B cell (primary cell): ENCODE measurements around the gene HYAL2. TPM values are rescaled to one million over a fixed set of nuclear protein-coding genes. Genes with fewer than 3 reads are reported as not detected.

ENCODE experiments used
- ATAC-seq: fragments of 200-7000 bp; cut with Tn5 transposase; one replicate; pipeline ENCODE4 v1.10.0; 2021; ENCODE audit warnings: low read depth, mild to moderate bottlenecking, moderate number of reproducible peaks, moderate library complexity
- CTCF ChIA-PET: fragments of 350-600 bp; sonication (Branson Sonifier 250); formaldehyde crosslinking; loops from one replicate; lab custom pipeline; 2021; ENCODE audit warnings: antibody characterized with exemption, inconsistent platforms; lab: Charles Lee
- POLR2A ChIA-PET: fragments of 350-600 bp; sonication (Branson Sonifier 250); formaldehyde crosslinking; loops from one replicate; lab custom pipeline; 2021; ENCODE audit warnings: antibody characterized with exemption; lab: Charles Lee
- DNase-seq: peaks from one replicate; pipeline ENCODE4 v3.0.0; 2013
- H2AFZ ChIP-seq: 2 replicates; pipeline ENCODE4 v1.6.1; 2012; ENCODE audit warnings: mild to moderate bottlenecking, low read depth, low read length; ENCODE audit not compliant: insufficient read depth, poor library complexity, severe bottlenecking
- H3K27ac ChIP-seq, 2 donors: 1 replicate in 1 of 2; 2 replicates in 1 of 2; pipeline ENCODE4 v1.5.1; 2012 to 2013; ENCODE audit warnings: low read length in 2 of 2, mild to moderate bottlenecking in 2 of 2, moderate library complexity in 1 of 2
- H3K27me3 ChIP-seq, 4 experiments: fragments of 200-600 bp in 1 of 4; sonication (generic) in 1 of 4; replicated peaks in 1 of 4; 1 replicate in 2 of 4; 2 replicates in 2 of 4; pipeline versions ENCODE4 v1.6.1 to v1.7.0; 2013 to 2016; ENCODE audit warnings: low read length in 3 of 4, mild to moderate bottlenecking in 2 of 4, mixed read lengths in 1 of 4, moderate library complexity in 1 of 4; ENCODE audit not compliant: insufficient read depth in 4 of 4, control insufficient read depth in 3 of 4; ENCODE audit errors: control extremely low read depth in 1 of 4
- H3K36me3 ChIP-seq, 2 experiments: replicated peaks in 1 of 2; 1 replicate in 1 of 2; 2 replicates in 1 of 2; pipeline versions ENCODE4 v1.6.1 to v1.7.1; 2013; ENCODE audit warnings: low read length in 1 of 2; ENCODE audit not compliant: insufficient read depth in 2 of 2, control insufficient read depth in 1 of 2; ENCODE audit errors: control extremely low read depth in 1 of 2, extremely low read depth in 1 of 2
- H3K4me1 ChIP-seq, 2 donors: fragments of 200-600 bp in 1 of 2; sonication (generic) in 1 of 2; 1 replicate in 1 of 2; 2 replicates in 1 of 2; pipeline versions ENCODE4 v1.5.1 to v1.6.1; 2013 to 2017; ENCODE audit warnings: low read length in 2 of 2; ENCODE audit not compliant: control insufficient read depth in 2 of 2, insufficient read depth in 2 of 2
- H3K4me2 ChIP-seq: replicated peaks from 2 replicates; pipeline ENCODE3; 2012; ENCODE audit warnings: mild to moderate bottlenecking, low read depth, low read length; ENCODE audit not compliant: poor library complexity, severe bottlenecking
- H3K4me3 ChIP-seq, 5 experiments: fragments of 200-600 bp in 1 of 5; sonication (generic) in 1 of 5; 1 replicate in 3 of 5; 2 replicates in 2 of 5; pipeline versions ENCODE4 v1.5.1 to v1.7.0; 2011 to 2016; ENCODE audit warnings: low read length in 4 of 5, mild to moderate bottlenecking in 4 of 5, low read depth in 2 of 5, control low read depth in 1 of 5, moderate library complexity in 1 of 5; ENCODE audit not compliant: insufficient read depth in 1 of 5; ENCODE audit errors: control extremely low read depth in 1 of 5, extremely low read depth in 1 of 5
- H3K79me2 ChIP-seq: fragments of 200-600 bp; sonication (generic); one replicate; pipeline ENCODE4 v1.6.0; 2016; ENCODE audit warnings: low read length; ENCODE audit not compliant: control insufficient read depth, insufficient read depth
- H3K9ac ChIP-seq: fragments of 200-600 bp; sonication (generic); 2 replicates; pipeline ENCODE4 v1.6.1; 2017; ENCODE audit warnings: mild to moderate bottlenecking, low read length, moderate library complexity
- H3K9me3 ChIP-seq, 3 donors: one replicate each; pipeline versions ENCODE4 v1.6.1 to v1.7.1; 2013; ENCODE audit warnings: low read length in 2 of 3; ENCODE audit not compliant: control insufficient read depth in 2 of 3, insufficient read depth in 1 of 3; ENCODE audit errors: control extremely low read depth in 1 of 3
- H4K20me1 ChIP-seq: 2 replicates; pipeline ENCODE4 v1.6.0; 2012; ENCODE audit warnings: mild to moderate bottlenecking, low read length; ENCODE audit not compliant: insufficient read depth, control insufficient read depth, poor library complexity, severe bottlenecking
- H3K27ac Mint-ChIP-seq: one replicate; pipeline ENCODE4 v1.8.0; 2021; ENCODE audit warnings: mixed read lengths
- H3K27me3 Mint-ChIP-seq: one replicate; pipeline ENCODE4 v1.8.0; 2021; ENCODE audit warnings: mixed read lengths
- H3K4me1 Mint-ChIP-seq: one replicate; pipeline ENCODE4 v1.8.0; 2021; ENCODE audit warnings: mixed read lengths
- H3K4me3 Mint-ChIP-seq: one replicate; pipeline ENCODE4 v1.8.0; 2021; ENCODE audit warnings: mixed read lengths
- H3K9me3 Mint-ChIP-seq: one replicate; pipeline ENCODE4 v1.8.0; 2022; ENCODE audit warnings: mixed read lengths; ENCODE audit not compliant: insufficient read depth
- CTCF ChIP-seq: fragments of 200-600 bp; IDR thresholded peaks from one replicate; pipeline ENCODE4 v1.8.0; 2022; ENCODE audit warnings: antibody characterized with exemption, mild to moderate bottlenecking
- EZH2 ChIP-seq: IDR thresholded peaks from 2 replicates; pipeline ENCODE4 v1.6.1; 2012; ENCODE audit warnings: borderline replicate concordance, low read depth, mild to moderate bottlenecking, moderate library complexity, low read length; ENCODE audit not compliant: insufficient read depth, poor library complexity, severe bottlenecking
- WGBS: methylation state at CpG from one replicate; pipeline ENCODE4 v1.1.5; 2013; ENCODE audit warnings: missing lambda C conversion rate; ENCODE audit not compliant: insufficient coverage; 5-methylcytosine and 5-hydroxymethylcytosine counted together
- intact Hi-C: fragments of 100-400 bp; cut with micrococcal nuclease; formaldehyde crosslinking; loops from one replicate; pipeline ENCODE4 v1.10.0; 2022
- polyA plus RNA-seq: library from polyadenylated mRNA; depleted of rRNA; stranded (reverse); fragments of >200 nt; gene quantifications from 2 replicates; pipeline ENCODE4 v1.2.3, GENCODE V29; 2012
- total RNA-seq, 2 donors: library from RNA; stranded (reverse); fragments of 120-200 nt in 1 of 2; gene quantifications; 1 replicate in 1 of 2; 2 replicates in 1 of 2; pipeline versions ENCODE4 v1.2.3 to v1.2.4, GENCODE V29; 2013 to 2022

HYAL2 gene
- total and polyA plus RNA-seq, 2 donors (not counting 1 experiment from before 2014, with no cell fraction given), result 4.2 to 5.1 TPM

GRCh38 chr3:50369012-50369670, 46.6 kb upstream of the HYAL2 start:
- ATAC-seq (no peak), DNase-seq (no peak)
- Mint-ChIP-seq H3K27ac (peak overlapping the region; percentile 12), H3K4me1 (peaks cover 18% of the 10 kb centered on the region), H3K4me3 (no peak overlapping the region), H3K27me3 (peaks cover 12% of the 10 kb centered on the region), H3K9me3 (no peaks in the 10 kb centered on the region)
- no peaks in the 10 kb centered on the region for H3K79me2 ChIP-seq
- no peak overlapping the region for H3K9ac ChIP-seq
- H2AFZ ChIP-seq, result no peak overlapping the region
- H4K20me1 ChIP-seq, result no peaks in the 10 kb centered on the region
- POLR2A ChIA-PET, result no interaction called here
- intact Hi-C loops, result no loop called here
- H3K9me3 ChIP-seq, result no peaks in the 10 kb centered on the region
- peaks cover 13 to 19% of the 10 kb centered on the region in 2 donors for H3K4me1 ChIP-seq
- no peak overlapping the region for H3K27ac ChIP-seq
- CTCF ChIA-PET, result interaction anchor here (1.3 kb wide), 1 partner anchor 173 kb away, joined by 4 read pairs; no protein-coding TSS in a partner anchor
- H3K4me2 ChIP-seq, result no peak overlapping the region
- H3K27me3 ChIP-seq, result peaks cover 0 to 3% (median 0%) of the 10 kb centered on the region in 4 experiments
- TF ChIP-seq CTCF (no peak), EZH2 (no peak)
- H3K4me3 ChIP-seq, result no peak overlapping the region
- H3K36me3 ChIP-seq, result no peaks in the 10 kb centered on the region
- WGBS, result 82% methylated on average over 9 of the region's 9 CpGs

- peaks cover 13 to 22% of the 10 kb centered on the region in 2 donors for H3K4me1 ChIP-seq
- H3K27ac ChIP-seq, result peak overlapping the region; percentile 78 to 86
- Mint-ChIP-seq H3K4me3 (peak overlapping the region; percentile 91), H3K9me3 (no peaks in the 10 kb centered on the region), H3K27ac (peak overlapping the region; percentile 94), H3K27me3 (peaks cover 5% of the 10 kb centered on the region), H3K4me1 (peaks cover 21% of the 10 kb centered on the region)
- no peak for TF ChIP-seq EZH2
- no peak for TF ChIP-seq CTCF
- ChIA-PET POLR2A (interaction anchor here (0.5 to 2.8 kb wide), 7 partner anchors 15 to 1345 kb away, joined by 3 to 13 read pairs (median 6); partner anchors contain the start of genes CYB561D2, HEMK1 and NPRL2), CTCF (interaction anchor here (0.7 to 3.3 kb wide), 5 partner anchors 13 to 177 kb away, joined by 3 to 27 read pairs (median 5); partner anchors contain the start of genes CYB561D2 and NPRL2)
- H2AFZ ChIP-seq, result peak overlapping the region; percentile 91
- ATAC-seq (no peak), DNase-seq (no peak)
- intact Hi-C loops, result loop anchor here (1.0 to 2.0 kb wide), 4 partner anchors 15 to 251 kb away; partner anchors contain the start of genes CYB561D2, HEMK1, MAPKAPK3 and NPRL2
- H3K9ac ChIP-seq, result peak overlapping the region; percentile 81
- no peaks in the 10 kb centered on the region for H4K20me1 ChIP-seq
- peak overlapping the region in 4 of 5 experiments; percentile 78 to 84 (median 82) for H3K4me3 ChIP-seq
- peaks cover 0 to 3% (median 0%) of the 10 kb centered on the region in 4 experiments for H3K27me3 ChIP-seq
- peak overlapping the region; percentile 96 for H3K4me2 ChIP-seq
- no peaks in the 10 kb centered on the region for H3K36me3 ChIP-seq
- no peaks in the 10 kb centered on the region for H3K9me3 ChIP-seq
- no peaks in the 10 kb centered on the region for H3K79me2 ChIP-seq
- 80% methylated on average over 2 of the region's 5 CpGs for WGBS
Observed at GRCh38 chr3:50365842-50366220, 43.3 kb upstream of the HYAL2 start.
